ENCODE measurements around the gene KCNJ8.

Gene KCNJ8

DNA sequence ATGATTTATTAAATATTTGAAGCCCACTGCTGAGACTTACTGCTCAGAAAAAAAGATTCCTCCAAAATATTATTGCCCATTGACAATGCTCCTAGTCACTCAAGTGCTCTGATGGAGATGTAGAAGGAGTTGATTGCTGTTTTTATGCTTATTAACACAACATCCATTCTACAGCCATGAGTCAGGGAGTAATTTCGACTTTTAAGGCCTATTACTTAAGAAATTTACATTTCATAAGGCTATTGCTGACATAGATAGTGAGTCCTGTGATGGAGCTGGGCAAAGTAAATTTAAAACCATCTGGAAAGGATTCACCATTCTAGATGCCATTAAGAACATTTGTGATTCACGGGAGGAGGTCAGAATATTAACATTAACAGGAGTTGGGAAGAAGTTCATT lies 5.2 kb downstream of the KCNJ8 start:
- DNase-seq = no peak
- no peak for TF ChIP-seq POLR2A (IDR thresholded peaks at IDR 0.05; ENCODE audit: low read length)
- no peak for TF ChIP-seq GATA1 (IDR thresholded peaks at IDR 0.05; ENCODE audit: low read depth, low read length)

DNA sequence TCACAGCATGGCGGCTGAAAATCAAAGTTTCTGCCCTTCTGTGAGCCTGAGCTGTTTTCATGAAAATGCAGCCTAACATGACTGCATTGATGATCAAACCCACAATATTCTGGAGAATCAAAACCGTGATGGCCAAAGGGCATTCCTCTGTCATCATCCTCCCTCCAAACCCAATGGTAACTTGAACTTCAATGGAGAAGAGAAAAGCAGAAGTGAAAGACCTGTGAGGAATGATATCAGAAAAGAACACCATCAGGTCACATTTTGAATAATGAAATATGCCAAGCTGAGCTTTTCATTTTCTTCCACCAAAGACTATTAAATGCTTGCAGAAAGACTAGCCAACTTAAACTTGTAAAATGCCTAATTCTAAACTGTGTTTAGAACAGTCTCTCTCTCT lies 8.1 kb downstream of the KCNJ8 start:
- TF ChIP-seq GATA1 (IDR thresholded peaks at IDR 0.05; ENCODE audit: low read depth, low read length) (no peak), POLR2A (IDR thresholded peaks at IDR 0.05; ENCODE audit: low read length) (no peak)
- DNase-seq = no peak

DNA sequence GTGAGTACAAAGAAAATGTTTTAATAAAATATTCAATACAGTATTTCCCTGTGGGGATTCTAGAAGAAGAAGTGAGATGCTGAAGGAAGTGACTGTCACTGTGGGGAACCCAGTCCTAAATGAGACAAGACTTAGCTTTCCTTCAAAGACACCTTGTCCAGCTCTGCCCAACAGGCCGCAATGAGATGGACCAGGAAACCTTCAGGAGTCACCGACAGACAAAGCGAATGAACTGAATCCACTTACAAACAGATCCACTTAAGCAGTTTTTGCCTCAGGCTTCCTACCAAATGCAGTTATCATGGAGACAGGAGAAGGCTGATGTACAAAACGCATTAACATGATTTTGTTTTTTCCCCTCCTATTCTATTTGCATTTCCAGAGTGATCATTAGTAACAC lies 9.6 kb downstream of the KCNJ8 start:
- TF ChIP-seq POLR2A (IDR thresholded peaks at IDR 0.05; ENCODE audit: low read length) = no peak
- TF ChIP-seq GATA1 (IDR thresholded peaks at IDR 0.05; ENCODE audit: low read depth, low read length) = no peak
- no peak for DNase-seq

DNA sequence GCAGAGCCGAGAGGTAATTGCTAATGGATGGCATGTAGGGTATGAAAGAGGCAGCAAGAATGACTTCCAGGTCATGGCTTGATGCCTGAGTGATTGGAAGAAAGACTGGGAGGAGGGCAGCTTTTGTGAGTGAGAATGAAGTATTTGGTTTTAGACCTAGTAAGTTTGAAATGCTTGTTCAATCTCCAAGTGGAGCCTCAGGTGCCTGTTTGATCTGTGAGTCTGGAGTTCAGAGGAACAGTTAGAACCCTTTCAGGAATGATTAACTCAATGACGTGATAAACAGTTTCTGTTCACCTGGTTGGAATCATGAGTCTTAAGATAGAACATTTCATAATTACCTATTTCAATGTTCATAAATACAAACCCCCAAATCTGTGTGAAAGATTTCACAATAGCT lies 10.4 kb downstream of the KCNJ8 start:
- TF ChIP-seq POLR2A (IDR thresholded peaks at IDR 0.05; ENCODE audit: low read length) (no peak), GATA1 (IDR thresholded peaks at IDR 0.05; ENCODE audit: low read depth, low read length) (no peak)
- DNase-seq = no peak

DNA sequence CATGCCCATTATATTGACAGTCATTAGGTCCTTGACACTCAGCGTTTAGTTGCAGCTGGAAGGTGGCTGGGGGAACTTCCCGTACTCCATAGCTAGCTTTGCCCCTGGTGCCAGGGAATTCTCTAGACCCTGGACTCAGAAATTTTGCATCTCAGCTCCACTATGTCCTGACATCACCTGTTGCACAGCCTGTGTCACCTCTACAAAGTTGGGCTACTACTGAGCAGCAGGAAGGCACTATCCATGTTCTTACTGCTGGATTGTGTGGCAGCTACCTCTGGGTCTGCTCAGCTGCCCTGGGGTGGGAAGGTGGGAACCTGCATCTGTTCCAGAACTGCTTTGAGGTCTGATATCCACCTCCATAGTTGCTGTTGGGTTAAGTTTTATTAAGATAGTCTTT lies 11.0 kb downstream of the KCNJ8 start:
- DNase-seq = no peak
- TF ChIP-seq POLR2A (IDR thresholded peaks at IDR 0.05; ENCODE audit: low read length) = no peak
- TF ChIP-seq GATA1 (IDR thresholded peaks at IDR 0.05; ENCODE audit: low read depth, low read length) = no peak

DNA sequence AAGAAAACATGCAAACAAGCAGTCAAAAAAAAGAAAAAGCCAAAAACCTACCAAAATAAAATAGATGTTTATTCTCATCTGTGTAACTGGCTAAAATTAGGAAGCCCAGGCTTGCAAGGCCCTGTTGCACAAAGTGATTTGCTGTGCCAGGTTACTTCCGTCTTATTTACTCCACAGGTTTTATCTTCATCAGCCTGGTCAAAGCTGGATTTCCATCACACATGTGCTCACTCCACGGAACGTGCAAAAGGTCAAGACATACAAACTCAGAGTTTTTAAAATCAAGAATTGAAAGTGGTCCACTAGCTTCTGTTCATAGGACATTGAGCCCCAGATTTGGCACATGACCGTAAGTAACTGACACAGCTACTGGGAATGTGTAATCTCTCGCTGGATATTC lies 14.8 kb downstream of the KCNJ8 start:
- DNase-seq = no peak
- no peak for TF ChIP-seq GATA1 (IDR thresholded peaks at IDR 0.05; ENCODE audit: low read depth, low read length)
- no peak for TF ChIP-seq POLR2A (IDR thresholded peaks at IDR 0.05; ENCODE audit: low read length)

DNA sequence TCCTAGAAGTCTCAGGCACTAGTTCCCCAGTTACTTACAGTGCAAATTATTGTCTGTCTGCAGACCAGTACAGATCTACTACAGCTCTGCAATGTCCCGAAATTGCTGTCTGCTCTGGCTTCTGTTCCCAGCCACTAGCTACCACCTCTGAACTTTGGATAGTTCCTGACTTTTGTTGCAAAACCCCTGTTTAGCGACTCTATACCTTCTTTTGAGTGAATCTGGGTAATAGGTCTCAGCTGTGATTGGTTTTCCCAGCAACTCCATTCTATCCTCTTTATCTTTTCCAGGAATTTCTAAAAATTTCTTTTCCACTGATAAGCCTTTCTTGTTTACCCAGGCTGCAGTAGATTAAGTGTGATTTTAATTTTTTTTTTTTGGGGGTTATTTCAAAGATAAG lies 16.8 kb downstream of the KCNJ8 start:
- DNase-seq = no peak
- TF ChIP-seq GATA1 (IDR thresholded peaks at IDR 0.05; ENCODE audit: low read depth, low read length) = no peak
- TF ChIP-seq POLR2A (IDR thresholded peaks at IDR 0.05; ENCODE audit: low read length) = no peak

DNA sequence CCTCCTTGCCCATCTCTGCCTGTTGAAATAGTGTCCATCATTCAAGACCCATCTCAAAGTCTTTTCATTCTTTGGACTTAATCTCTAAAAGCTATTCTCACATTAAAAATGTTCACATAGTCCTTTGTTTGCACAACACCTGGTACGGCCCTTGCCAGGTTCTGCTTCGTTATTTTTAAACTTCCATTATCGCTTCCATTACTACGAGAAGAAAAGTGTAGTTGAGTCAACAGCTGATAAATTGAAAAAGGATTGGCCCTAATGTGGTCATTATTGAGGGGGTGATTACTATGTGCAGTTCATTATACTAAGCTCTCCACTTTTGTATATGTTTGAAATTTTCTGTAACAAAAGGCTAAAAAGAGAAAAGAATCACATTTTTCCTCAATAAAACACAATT lies 17.8 kb downstream of the KCNJ8 start:
- TF ChIP-seq GATA1 (IDR thresholded peaks at IDR 0.05; ENCODE audit: low read depth, low read length) = no peak
- TF ChIP-seq POLR2A (IDR thresholded peaks at IDR 0.05; ENCODE audit: low read length) = no peak
- DNase-seq = no peak

DNA sequence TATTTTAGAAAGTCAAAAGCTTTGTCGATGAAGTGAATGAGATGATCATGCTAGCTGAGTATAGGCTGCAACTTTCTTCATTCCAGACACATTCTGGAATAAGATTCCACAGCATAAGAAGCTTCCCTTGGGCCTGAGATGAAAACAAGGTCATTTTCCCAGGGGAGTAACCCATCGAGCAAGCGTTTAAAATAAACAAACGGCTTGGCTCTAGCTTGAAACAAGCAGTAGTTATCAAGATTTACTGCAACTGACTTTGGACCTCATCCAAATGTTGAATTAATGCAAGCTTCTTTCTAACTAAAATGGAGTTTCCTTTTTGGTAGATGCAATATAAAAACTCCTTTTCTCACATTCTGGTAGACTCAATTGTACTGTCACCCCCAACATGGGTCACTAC lies 23.0 kb downstream of the KCNJ8 start:
- no peak for TF ChIP-seq GATA1 (IDR thresholded peaks at IDR 0.05; ENCODE audit: low read depth, low read length)
- no peak for TF ChIP-seq POLR2A (IDR thresholded peaks at IDR 0.05; ENCODE audit: low read length)

DNA sequence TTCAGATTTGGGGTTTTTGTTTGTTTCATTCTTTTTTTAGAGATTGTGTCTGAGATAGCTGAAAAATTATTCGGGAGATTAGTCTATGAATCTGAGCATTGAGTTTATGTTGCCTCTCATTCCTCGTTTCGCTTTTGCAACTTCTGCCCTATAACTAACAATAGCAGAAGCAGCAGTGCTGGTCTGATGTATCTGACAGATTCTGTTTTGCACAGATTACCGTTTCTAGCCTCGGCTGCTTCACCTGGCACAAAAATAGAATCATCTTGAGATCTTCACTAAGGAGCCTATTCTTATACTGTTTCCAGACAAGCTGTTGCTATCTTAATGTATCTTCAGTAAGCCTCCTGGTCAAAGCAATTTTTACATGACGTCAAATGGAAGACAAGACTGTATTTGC lies 29.2 kb downstream of the KCNJ8 start:
- DNase-seq = no peak
- TF ChIP-seq POLR2A (IDR thresholded peaks at IDR 0.05; ENCODE audit: low read length) (no peak), GATA1 (IDR thresholded peaks at IDR 0.05; ENCODE audit: low read depth, low read length) (no peak)

More for the DNA sequence above, 23.0 kb downstream of the KCNJ8 start:
- no peak for DNase-seq

DNA sequence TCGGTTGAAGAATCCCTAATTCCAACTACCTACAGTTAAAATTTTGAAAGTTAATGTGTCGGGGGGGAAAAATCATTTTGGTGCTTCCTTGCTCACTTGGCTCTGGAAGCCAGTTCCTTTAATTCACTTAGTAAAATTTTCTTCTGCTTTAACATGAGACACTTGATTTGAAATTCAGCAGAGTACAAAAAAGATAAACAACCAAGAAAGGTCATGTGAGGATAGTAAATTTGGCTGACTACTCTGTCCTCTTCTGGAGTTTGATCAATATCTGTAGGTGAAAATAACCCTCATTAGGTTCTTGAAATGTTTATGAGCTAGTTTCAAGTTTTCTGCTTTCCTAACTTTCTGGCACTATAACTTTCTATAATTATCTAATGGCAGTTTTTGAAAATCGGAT lies 43.4 kb downstream of the KCNJ8 start:
- no peak for TF ChIP-seq POLR2A (IDR thresholded peaks at IDR 0.05; ENCODE audit: low read length)
- TF ChIP-seq GATA1 (IDR thresholded peaks at IDR 0.05; ENCODE audit: low read depth, low read length) = no peak
- no peak for DNase-seq

DNA sequence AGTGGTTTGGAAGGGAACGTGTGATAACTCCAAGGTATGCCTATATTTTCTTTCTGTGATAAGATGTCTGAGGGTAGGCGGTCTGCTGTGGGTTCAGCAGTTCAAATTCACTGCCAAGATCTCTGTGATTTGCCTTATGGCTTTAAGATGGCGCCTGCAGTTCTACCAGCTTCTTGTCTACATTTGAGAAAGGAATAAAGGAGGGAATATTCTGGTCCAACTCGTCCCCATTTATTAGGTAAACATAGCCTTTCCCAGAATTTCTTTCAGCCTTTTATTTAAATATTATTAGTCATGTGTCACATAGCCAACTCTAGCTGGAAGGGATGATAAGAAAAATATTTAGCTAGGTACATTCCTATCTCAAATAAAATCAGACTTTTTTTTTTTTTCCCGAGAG lies 48.8 kb downstream of the KCNJ8 start:
- no peak for DNase-seq
- TF ChIP-seq POLR2A (IDR thresholded peaks at IDR 0.05; ENCODE audit: low read length) = no peak
- no peak for TF ChIP-seq GATA1 (IDR thresholded peaks at IDR 0.05; ENCODE audit: low read depth, low read length)

DNA sequence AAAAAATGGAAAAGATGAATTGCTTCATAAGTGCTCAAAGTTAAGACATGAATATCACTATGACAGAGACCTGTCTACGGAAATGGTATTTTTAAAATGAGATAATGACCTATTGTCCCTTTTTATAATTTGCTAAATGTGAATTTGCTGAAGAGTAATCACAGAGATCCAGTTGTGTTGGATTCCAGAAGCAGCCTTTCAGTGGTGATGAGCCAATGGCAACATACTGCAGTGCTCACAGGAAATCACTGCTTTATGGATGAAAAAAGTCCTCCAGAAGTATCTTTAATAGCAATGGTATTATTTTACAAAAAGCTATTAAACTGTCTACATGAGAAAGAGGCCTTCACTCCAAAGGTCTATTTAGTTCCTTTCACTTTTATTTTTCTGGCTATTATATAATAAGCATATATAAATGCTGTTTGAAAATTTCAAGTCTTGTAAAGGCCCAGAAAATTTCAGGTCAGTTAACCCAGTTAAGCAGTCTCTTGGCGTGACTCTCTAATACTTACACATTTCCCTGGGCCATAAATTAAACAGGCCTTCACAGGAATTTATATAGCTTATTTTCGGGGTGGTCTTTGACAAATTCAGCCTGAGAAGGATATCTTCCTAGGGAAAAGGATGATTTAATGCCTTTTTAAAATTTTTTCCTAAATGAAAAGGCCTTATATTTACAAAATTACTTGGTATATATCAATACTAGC lies 55.4 kb downstream of the KCNJ8 start:
- no peak for TF ChIP-seq POLR2A (IDR thresholded peaks at IDR 0.05; ENCODE audit: low read length)
- TF ChIP-seq GATA1 (IDR thresholded peaks at IDR 0.05; ENCODE audit: low read depth, low read length) = no peak
- DNase-seq = no peak

DNA sequence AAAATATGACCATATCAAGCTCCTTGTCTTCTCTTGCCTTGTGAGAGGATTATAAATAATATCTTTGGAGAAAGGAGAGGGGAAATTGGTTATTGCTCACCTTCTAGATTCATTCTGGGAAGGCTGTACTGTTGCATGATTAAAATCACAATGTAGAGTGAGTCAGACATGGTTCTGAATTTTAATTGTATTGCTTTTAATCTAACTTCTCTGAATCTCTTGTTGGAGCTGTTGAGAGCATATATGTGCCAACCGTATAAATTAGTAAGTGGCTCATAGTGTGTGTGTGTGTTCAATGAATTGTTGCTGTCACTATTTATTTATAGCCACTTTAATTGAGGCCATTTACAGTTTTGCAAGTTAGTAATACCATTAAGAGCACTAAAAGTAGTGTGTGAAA lies 56.1 kb downstream of the KCNJ8 start:
- TF ChIP-seq GATA1 (IDR thresholded peaks at IDR 0.05; ENCODE audit: low read depth, low read length) = no peak
- TF ChIP-seq POLR2A (IDR thresholded peaks at IDR 0.05; ENCODE audit: low read length) = no peak
- DNase-seq = no peak

DNA sequence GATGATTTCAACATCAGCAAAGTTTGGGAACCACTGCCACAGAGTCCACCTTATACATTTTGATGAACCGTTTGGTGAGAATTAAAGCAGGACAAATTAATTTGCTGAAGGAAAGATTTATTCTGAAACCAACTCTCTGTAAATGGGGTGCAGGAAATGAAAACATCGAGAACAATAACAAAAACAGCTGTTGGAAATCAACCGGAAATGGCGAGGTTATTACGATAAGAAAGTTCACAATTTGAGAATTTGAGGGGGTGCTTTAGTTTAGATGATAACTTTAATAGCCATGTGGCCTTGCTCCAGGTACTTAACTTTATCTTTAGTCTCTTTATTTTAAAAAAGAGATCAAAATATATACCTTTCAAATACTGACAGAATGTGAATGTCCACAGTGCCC lies 56.7 kb downstream of the KCNJ8 start:
- no peak for DNase-seq
- TF ChIP-seq POLR2A (IDR thresholded peaks at IDR 0.05; ENCODE audit: low read length) (no peak), GATA1 (IDR thresholded peaks at IDR 0.05; ENCODE audit: low read depth, low read length) (no peak)

DNA sequence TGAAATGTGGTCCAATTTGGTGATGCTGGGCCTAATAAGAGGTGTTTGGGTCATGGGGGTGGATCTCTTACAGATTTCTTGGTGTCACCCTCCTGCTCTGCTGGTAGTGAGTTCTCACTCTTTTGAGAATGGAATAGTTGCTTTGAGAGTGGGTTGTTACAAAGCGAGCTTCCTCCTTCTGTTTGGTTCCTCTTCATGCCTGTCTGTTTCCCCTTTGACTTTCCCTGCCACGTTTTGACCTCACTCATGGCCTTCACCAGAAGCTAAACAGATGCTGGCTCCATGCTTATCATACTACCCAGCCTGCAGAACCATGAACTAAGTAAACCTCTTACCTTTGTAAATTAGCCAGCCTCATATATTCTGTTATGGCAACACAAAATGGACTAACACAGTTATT lies 59.1 kb downstream of the KCNJ8 start:
- DNase-seq = no peak

More for the DNA sequence above, 59.1 kb downstream of the KCNJ8 start:
- no peak for TF ChIP-seq POLR2A (IDR thresholded peaks at IDR 0.05; ENCODE audit: low read length)
- no peak for TF ChIP-seq GATA1 (IDR thresholded peaks at IDR 0.05; ENCODE audit: low read depth, low read length)
